ENCODE results near the gene UCP2.
"Not testable (repeated sequence)": the region's sequence is repeated elsewhere in the genome, so short reads cannot be mapped to it uniquely, and the experiment has no call there.

UCP2 gene

DNA sequence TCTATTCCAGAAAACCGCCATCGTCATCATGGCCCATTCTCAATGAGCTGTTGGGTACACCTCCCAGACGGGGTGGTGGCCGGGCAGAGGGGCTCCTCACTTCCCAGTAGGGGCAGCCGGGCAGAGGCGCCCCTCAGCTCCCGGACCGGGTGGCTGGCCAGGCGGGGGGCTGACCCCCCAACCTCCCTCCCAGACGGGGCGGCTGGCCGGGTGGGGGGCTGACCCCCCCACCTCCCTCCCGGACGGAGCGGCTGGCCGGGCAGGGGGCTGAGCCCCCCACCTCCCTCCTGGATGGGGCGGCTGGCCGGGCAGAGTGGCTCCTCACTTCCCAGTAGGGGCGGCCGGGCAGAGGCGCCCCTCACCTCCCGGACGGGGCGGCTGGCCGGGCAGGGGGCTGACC lies 46.6 kb downstream of the UCP2 start:
- not testable (repeated sequence) for DNase-seq

DNA sequence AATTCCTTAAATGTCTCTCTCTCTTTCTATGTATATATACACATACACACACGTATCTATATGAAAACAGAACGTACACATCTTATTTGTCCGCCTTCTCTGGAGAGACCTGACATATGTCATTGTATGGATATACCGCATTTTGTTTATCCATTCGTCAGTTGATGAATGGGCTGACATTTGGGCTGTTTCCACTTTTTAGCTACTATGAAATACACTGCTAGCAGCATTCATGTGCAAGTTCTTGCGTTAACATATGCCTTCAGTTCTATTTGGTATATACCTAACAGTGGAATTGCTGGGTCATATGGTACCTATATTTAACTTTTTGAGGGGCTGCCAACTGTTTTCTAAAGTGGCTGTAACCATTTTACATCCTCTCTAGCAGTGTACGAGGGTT lies 49.9 kb downstream of the UCP2 start:
- DNase-seq = no peak

DNA sequence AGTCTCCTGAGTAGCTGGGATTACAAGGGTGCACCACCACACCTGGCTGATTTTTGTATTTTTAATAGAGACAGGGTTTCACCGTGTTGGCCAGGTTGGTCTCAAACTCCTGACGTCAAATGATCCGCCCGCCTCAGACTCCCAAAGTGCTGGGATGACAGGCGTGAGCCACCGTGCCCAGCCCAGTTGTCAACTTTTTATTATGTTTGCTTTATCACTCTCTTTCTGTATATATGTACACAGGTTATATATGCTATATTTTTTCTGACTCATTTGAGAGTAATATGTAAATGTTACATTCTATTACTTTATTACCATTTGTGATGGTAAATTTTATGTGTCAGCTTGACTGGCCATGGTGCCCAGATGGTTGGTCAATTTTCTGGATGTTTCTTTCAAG lies 50.7 kb downstream of the UCP2 start:
- DNase-seq = no peak

DNA sequence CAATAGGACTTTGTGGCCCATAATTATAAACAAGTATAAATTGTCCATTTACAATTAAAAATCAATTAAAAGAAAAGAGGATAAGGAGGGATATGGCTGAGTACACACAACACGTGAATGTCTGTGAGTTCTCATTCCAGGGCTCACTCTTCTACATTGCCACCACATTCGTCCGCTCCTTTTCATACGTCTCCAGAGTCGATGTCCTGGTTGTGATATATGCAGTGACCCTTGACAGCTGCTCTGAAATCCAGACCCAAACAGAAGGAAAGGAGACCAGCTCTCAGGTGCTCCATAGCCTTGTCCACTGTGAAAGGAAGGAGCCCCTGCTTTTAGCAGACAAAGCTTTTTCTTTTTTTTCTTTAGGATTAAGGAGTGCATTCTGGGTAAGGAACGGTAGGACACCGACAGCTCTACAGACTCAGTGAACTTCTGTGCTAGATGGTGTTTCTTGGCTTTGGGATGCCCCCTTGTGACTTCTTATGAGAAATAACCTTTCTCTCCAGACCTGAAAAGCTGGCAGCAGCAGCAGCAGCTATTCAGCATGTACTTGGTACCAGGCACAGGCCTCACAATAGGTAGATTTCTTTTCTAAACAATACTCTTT lies 51.5 kb downstream of the UCP2 start:
- no peak for DNase-seq

DNA sequence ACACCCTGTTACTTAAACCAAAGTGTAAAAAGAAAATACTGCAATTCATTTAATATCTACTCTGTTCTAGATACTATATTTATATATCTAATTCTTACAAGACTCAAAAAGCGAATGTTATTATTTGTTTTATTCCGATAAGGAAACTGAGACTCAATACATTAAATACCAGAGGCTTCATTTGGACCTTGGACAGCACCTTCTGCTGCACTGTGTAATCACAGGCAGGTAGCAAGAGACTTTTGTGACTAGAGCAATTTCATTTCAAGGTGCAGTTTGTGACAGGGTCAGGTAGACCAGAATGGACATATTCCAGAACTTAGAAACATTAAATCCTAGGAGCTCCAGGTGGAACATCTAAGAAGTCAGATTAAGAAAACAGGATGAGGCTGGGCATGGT lies 53.3 kb downstream of the UCP2 start:
- no peak for DNase-seq
